MG63 (cell line): ENCODE data around the gene NCR2. TPM values are rescaled to one million over a fixed set of nuclear protein-coding genes. Genes with fewer than 3 reads are reported as not detected.
A peak's percentile ranks its signal among the peaks of the same experiment; 100 is the strongest.

ENCODE experiments used
- DNase-seq: peaks from one replicate; pipeline ENCODE4 v3.0.0-alpha.2; 2020
- H3K27me3 ChIP-seq: fragments of 250-450 bp; sonication (Bioruptor Pico); 2 replicates; pipeline ENCODE4 v1.5.1; 2020; ENCODE audit warnings: mild to moderate bottlenecking, moderate library complexity
- H3K36me3 ChIP-seq: fragments of 250-450 bp; sonication (Bioruptor Pico); 2 replicates; pipeline ENCODE4 v1.5.1; 2020; ENCODE audit warnings: mild to moderate bottlenecking, moderate library complexity
- H3K4me3 ChIP-seq: fragments of 250-450 bp; sonication (Bioruptor Pico); 2 replicates; pipeline ENCODE4 v1.5.1; 2020; ENCODE audit warnings: mild to moderate bottlenecking, moderate library complexity
- H3K9me3 ChIP-seq: fragments of 250-450 bp; sonication (Bioruptor Pico); 2 replicates; pipeline ENCODE4 v1.5.1; 2020; ENCODE audit warnings: mild to moderate bottlenecking, moderate library complexity
- total RNA-seq: library from RNA; depleted of rRNA; stranded (reverse); fragments of >200 nt; shearing (Covaris generic); gene quantifications from 2 replicates; pipeline ENCODE4 v1.2.3, GENCODE V29; 2014; ENCODE audit warnings: low replicate concordance

The NCR2 gene
- total RNA-seq, 1 experiment from 2014 or later, result not detected

GRCh38 chr6:41318654-41319565, 16.5 kb upstream of the NCR2 start:
- DNase-seq, result peak; percentile 71
- no peak overlapping the region for H3K4me3 ChIP-seq
- peaks cover 31% of the 10 kb centered on the region; the same call in 1 of the 2 replicates for H3K27me3 ChIP-seq
- H3K36me3 ChIP-seq, result no peaks in the 10 kb centered on the region
- no peaks in the 10 kb centered on the region for H3K9me3 ChIP-seq

GRCh38 chr6:41321183-41321582, 14.2 kb upstream of the NCR2 start:
- no peaks in the 10 kb centered on the region for H3K36me3 ChIP-seq
- no peak for DNase-seq
- H3K9me3 ChIP-seq, result no peaks in the 10 kb centered on the region
- H3K27me3 ChIP-seq, result peaks cover 32% of the 10 kb centered on the region; the same call in 1 of the 2 replicates
- H3K4me3 ChIP-seq, result no peak overlapping the region

- H3K27me3 ChIP-seq, result peaks cover 18% of the 10 kb centered on the region; the same call in 1 of the 2 replicates
- no peak for DNase-seq
- no peaks in the 10 kb centered on the region for H3K36me3 ChIP-seq
- H3K4me3 ChIP-seq, result no peak overlapping the region
- no peaks in the 10 kb centered on the region for H3K9me3 ChIP-seq
Measured at GRCh38 chr6:41325446-41326066, 9.9 kb upstream of the NCR2 start.

- Histone ChIP-seq H3K27me3 (peaks cover 18% of the 10 kb centered on the region; the same call in 1 of the 2 replicates), H3K4me3 (no peak overlapping the region), H3K36me3 (no peaks in the 10 kb centered on the region), H3K9me3 (no peaks in the 10 kb centered on the region)
- DNase-seq, result no peak
Measured at GRCh38 chr6:41326092-41326491, 9.3 kb upstream of the NCR2 start.

GRCh38 chr6:41327177-41327576, 8.2 kb upstream of the NCR2 start:
- H3K27me3 ChIP-seq, result peaks cover 18% of the 10 kb centered on the region; the same call in 1 of the 2 replicates

GRCh38 chr6:41331401-41332150, 3.8 kb upstream of the NCR2 start:
- DNase-seq, result no peak
- no peaks in the 10 kb centered on the region for H3K36me3 ChIP-seq
- H3K27me3 ChIP-seq, result peaks cover 2% of the 10 kb centered on the region; the same call in 1 of the 2 replicates
- no peak overlapping the region for H3K4me3 ChIP-seq
- no peaks in the 10 kb centered on the region for H3K9me3 ChIP-seq

More at GRCh38 chr6:41327177-41327576, 8.2 kb upstream of the NCR2 start:
- Histone ChIP-seq H3K4me3 (no peak overlapping the region), H3K36me3 (no peaks in the 10 kb centered on the region), H3K9me3 (no peaks in the 10 kb centered on the region)
- DNase-seq, result no peak

- peaks cover 2% of the 10 kb centered on the region; the same call in 1 of the 2 replicates for H3K27me3 ChIP-seq
- H3K36me3 ChIP-seq, result no peaks in the 10 kb centered on the region
- no peak overlapping the region for H3K4me3 ChIP-seq
- DNase-seq, result no peak
- no peaks in the 10 kb centered on the region for H3K9me3 ChIP-seq
Measured at GRCh38 chr6:41332241-41332640, 3.2 kb upstream of the NCR2 start.

GRCh38 chr6:41332842-41333736, 2.3 kb upstream of the NCR2 start:
- H3K9me3 ChIP-seq, result no peaks in the 10 kb centered on the region
- no peak overlapping the region for H3K4me3 ChIP-seq
- H3K27me3 ChIP-seq, result peaks cover 2% of the 10 kb centered on the region
- H3K36me3 ChIP-seq, result no peaks in the 10 kb centered on the region
- no peak for DNase-seq

- DNase-seq, result no peak
- no peak overlapping the region for H3K4me3 ChIP-seq
- no peaks in the 10 kb centered on the region for H3K36me3 ChIP-seq
- peaks cover 2% of the 10 kb centered on the region; the same call in 1 of the 2 replicates for H3K27me3 ChIP-seq
- H3K9me3 ChIP-seq, result no peaks in the 10 kb centered on the region
Measured at GRCh38 chr6:41334482-41335040, 847 bp upstream of the NCR2 start.

- Histone ChIP-seq H3K27me3 (peaks cover 2% of the 10 kb centered on the region; the same call in 1 of the 2 replicates), H3K9me3 (no peaks in the 10 kb centered on the region), H3K4me3 (no peak overlapping the region), H3K36me3 (no peaks in the 10 kb centered on the region)
- DNase-seq, result no peak
Measured at GRCh38 chr6:41335943-41336342, 535 bp downstream of the NCR2 start.

GRCh38 chr6:41336824-41337223, 1.4 kb downstream of the NCR2 start:
- Histone ChIP-seq H3K9me3 (no peaks in the 10 kb centered on the region), H3K4me3 (no peak overlapping the region), H3K27me3 (peaks cover 2% of the 10 kb centered on the region; the same call in 1 of the 2 replicates), H3K36me3 (no peaks in the 10 kb centered on the region)
- no peak for DNase-seq

- no peaks in the 10 kb centered on the region for H3K9me3 ChIP-seq
- H3K4me3 ChIP-seq, result no peak overlapping the region
- DNase-seq, result no peak
- H3K36me3 ChIP-seq, result no peaks in the 10 kb centered on the region
- peaks cover 2% of the 10 kb centered on the region; the same call in 1 of the 2 replicates for H3K27me3 ChIP-seq
Measured at GRCh38 chr6:41337709-41338108, 2.3 kb downstream of the NCR2 start.

- Histone ChIP-seq H3K36me3 (no peaks in the 10 kb centered on the region), H3K27me3 (peaks cover 2% of the 10 kb centered on the region; the same call in 1 of the 2 replicates), H3K9me3 (no peaks in the 10 kb centered on the region), H3K4me3 (no peak overlapping the region)
- no peak for DNase-seq
Measured at GRCh38 chr6:41338659-41339058, 3.3 kb downstream of the NCR2 start.

GRCh38 chr6:41341580-41341979, 6.2 kb downstream of the NCR2 start:
- H3K4me3 ChIP-seq, result no peak overlapping the region
- H3K36me3 ChIP-seq, result no peaks in the 10 kb centered on the region
- H3K9me3 ChIP-seq, result no peaks in the 10 kb centered on the region
- H3K27me3 ChIP-seq, result peaks cover 2% of the 10 kb centered on the region; the same call in 1 of the 2 replicates
- DNase-seq, result no peak

GRCh38 chr6:41342241-41342640, 6.8 kb downstream of the NCR2 start:
- Histone ChIP-seq H3K27me3 (peaks cover 2% of the 10 kb centered on the region; the same call in 1 of the 2 replicates), H3K9me3 (no peaks in the 10 kb centered on the region), H3K4me3 (no peak overlapping the region), H3K36me3 (no peaks in the 10 kb centered on the region)
- no peak for DNase-seq
